SW 1271 (cell line): ENCODE measurements around the gene LCOR.
"Not testable (repeated sequence)": the region's sequence is repeated elsewhere in the genome, so short reads cannot be mapped to it uniquely, and the experiment has no call there.

ENCODE experiments used
- DNase-seq, 2 experiments: peaks; one replicate each; lab custom pipeline; 2025; lab: John Stamatoyannopoulos, UW

Gene LCOR

GRCh38 chr10:97032624-97033023 lies 200.5 kb downstream of the LCOR start:
- no peak for DNase-seq

- DNase-seq = not testable (repeated sequence)
Observed at GRCh38 chr10:97033841-97034240, 201.7 kb downstream of the LCOR start.

GRCh38 chr10:97034301-97034700 lies 202.2 kb downstream of the LCOR start:
- no peak for DNase-seq

- DNase-seq = no peak
Observed at GRCh38 chr10:97034958-97035769, 203.1 kb downstream of the LCOR start.

- peak; percentile 29 to 73 for DNase-seq
Observed at GRCh38 chr10:97037365-97038361, 205.6 kb downstream of the LCOR start.

DNA sequence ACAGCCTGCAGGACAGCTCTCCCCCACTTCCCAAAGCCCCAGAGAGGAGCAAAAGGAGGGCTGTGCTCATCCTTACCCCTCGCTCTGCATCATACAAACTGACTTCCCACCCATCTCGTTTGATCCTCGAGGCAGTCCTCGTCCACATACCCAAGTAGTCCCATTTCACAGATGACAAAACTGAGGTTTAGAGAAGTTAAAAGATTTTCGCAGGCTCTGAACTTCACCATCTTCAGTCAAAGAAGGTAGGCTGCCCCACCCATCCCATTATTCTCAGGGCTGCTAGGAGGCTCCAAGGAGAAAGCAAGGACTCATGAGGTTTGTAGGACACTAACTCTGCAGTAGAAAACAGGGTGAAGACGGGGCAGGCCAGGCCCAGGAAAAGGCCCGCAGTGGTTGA lies 206.6 kb downstream of the LCOR start:
- DNase-seq = no peak

GRCh38 chr10:97039538-97040247 lies 207.6 kb downstream of the LCOR start:
- no peak for DNase-seq

GRCh38 chr10:97040248-97040584 lies 208.1 kb downstream of the LCOR start:
- no peak for DNase-seq

- DNase-seq = no peak
Observed at GRCh38 chr10:97040706-97041105, 208.6 kb downstream of the LCOR start.

DNA sequence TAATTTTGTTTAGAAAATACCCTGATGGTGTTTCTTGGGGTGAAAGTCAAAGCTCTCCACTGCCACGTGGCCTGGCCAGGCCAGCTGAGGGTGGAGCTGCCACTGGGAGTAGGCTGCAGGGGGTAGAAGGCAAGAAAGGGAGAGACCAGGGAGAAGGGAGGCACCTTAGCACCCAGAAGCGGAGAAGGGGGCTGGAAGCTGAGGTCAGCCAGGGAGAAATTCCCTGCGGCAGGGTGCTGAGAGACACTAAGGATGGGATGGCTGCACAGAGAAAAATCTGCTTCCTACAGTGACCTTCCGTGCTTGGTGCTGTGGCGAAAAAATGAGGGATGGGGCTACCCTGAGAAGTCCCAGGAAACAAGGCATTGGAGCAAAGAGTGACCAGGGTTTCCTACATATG lies 210.0 kb downstream of the LCOR start:
- no peak for DNase-seq

DNA sequence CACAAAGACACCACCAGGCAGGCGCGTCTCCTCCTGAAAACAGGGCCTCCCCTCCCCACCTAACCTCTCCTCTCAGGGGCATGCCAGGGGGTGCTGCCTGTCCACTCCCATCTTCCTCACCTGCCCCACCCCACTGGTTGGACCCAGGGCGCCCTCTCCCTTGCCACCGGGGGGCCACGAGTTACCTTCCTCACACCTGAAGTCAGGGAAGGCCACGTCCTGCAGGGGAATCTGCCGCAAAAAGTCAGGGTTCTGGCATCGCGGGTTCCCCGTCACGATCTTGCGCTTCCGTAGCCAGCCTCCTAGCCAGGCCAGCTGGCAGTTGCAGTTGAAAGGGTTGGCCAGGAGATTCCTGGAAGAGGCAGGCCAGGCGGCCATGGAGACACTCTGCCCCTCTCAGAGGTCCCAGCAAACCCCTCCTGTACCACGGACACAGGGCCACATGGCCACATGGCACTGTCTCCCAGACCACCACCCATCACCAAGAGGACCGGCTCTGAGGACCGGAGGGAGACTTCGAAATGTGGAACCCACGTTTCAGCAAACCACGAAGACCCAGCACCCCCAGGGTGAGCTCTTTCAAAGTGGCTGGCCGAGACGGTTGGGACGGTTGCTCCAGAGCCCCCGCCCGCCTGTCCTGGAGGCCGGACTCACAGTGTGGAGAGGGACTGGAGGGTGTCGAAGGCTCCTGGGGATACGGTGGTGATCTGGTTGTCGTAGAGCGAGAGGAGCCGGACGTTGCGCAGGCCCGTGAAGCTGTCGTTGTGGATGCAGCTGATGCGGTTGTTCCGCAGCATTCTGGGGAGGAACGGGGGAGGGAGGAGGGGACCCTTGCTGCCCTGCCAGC lies 210.8 kb downstream of the LCOR start:
- DNase-seq = no peak

GRCh38 chr10:97043563-97043855 lies 211.4 kb downstream of the LCOR start:
- no peak for DNase-seq
